Lung (tissue), 12 donors: Measurements from ENCODE around the gene TPSD1. TPM values are rescaled to one million over a fixed set of nuclear protein-coding genes. Genes with fewer than 3 reads are reported as not detected.

Experiments
- ATAC-seq: fragments of 200-7000 bp; cut with Tn5 transposase; one replicate; pipeline ENCODE4 v1.9.1; 2020; ENCODE audit warnings: moderate number of reproducible peaks; ENCODE audit not compliant: insufficient read depth, low FRiP score
- DNase-seq, 3 donors: peaks; one replicate each; pipeline ENCODE4 v3.0.0-alpha.2; 2013 to 2017
- H3K27ac ChIP-seq, 2 donors: one replicate each; pipeline ENCODE4 v1.5.1; 2013; ENCODE audit warnings: mild to moderate bottlenecking in 2 of 2, moderate library complexity in 2 of 2, control low read depth in 1 of 2, inconsistent platforms in 1 of 2, low read depth in 1 of 2, low read length in 1 of 2
- H3K27me3 ChIP-seq, 3 donors: one replicate each; pipeline ENCODE4 v1.5.1; 2013; ENCODE audit warnings: low read length in 2 of 3; ENCODE audit not compliant: control insufficient read depth in 3 of 3, insufficient read depth in 3 of 3
- H3K36me3 ChIP-seq, 4 donors: one replicate each; pipeline ENCODE4 v1.5.1; 2013; ENCODE audit warnings: low read length in 4 of 4, mild to moderate bottlenecking in 1 of 4, moderate library complexity in 1 of 4; ENCODE audit not compliant: control insufficient read depth in 4 of 4, insufficient read depth in 4 of 4
- H3K4me1 ChIP-seq, 5 donors: one replicate each; pipeline ENCODE4 v1.5.1; 2013; ENCODE audit warnings: low read length in 5 of 5, mild to moderate bottlenecking in 2 of 5, moderate library complexity in 1 of 5; ENCODE audit not compliant: control insufficient read depth in 5 of 5, insufficient read depth in 5 of 5
- H3K4me3 ChIP-seq: one replicate; pipeline ENCODE4 v1.5.1; 2013; ENCODE audit warnings: mild to moderate bottlenecking, control low read depth, moderate library complexity
- H3K9ac ChIP-seq, 2 donors: one replicate each; pipeline ENCODE4 v1.5.1; 2013; ENCODE audit warnings: low read length in 2 of 2, control low read depth in 1 of 2; ENCODE audit not compliant: insufficient read depth in 1 of 2
- H3K9me3 ChIP-seq, 4 donors: one replicate each; pipeline ENCODE4 v1.5.1; 2013; ENCODE audit warnings: low read length in 3 of 4, mild to moderate bottlenecking in 1 of 4, moderate library complexity in 1 of 4; ENCODE audit not compliant: control insufficient read depth in 4 of 4, insufficient read depth in 3 of 4
- WGBS, 2 donors: extraction: QIAGEN DNeasy Blood & Tissue Kit; methylation state at CpG; one replicate each; pipeline ENCODE4 v1.1.7; 2013; 5-methylcytosine and 5-hydroxymethylcytosine counted together
- polyA plus RNA-seq, 2 donors: library from polyadenylated mRNA; stranded (reverse); fragments of 200-250 nt; gene quantifications; one replicate each; pipeline ENCODE4 v1.2.1, GENCODE V29; 2013
- total RNA-seq, 2 donors: library from RNA; depleted of rRNA in 1 of 2; stranded (reverse); fragments of >200 nt in 1 of 2; gene quantifications; one replicate each; pipeline ENCODE4 v1.2.1, GENCODE V29; 2014 to 2021
- TF ChIP-seq, protein P1 (sequence below): IDR thresholded peaks from 2 replicates; pipeline ENCODE4 v1.5.1; 2012; ENCODE audit warnings: mild to moderate bottlenecking; ENCODE audit errors: control extremely low read depth, extremely low read depth
- donor health status: control.
- donor health status: control.
- donor health status: Bipolar disorder and iron deficiency.
- donor health status: healthy.
- donor health status: DM: yes; HTN: yes; CAD: no.

The TPSD1 gene
- total and polyA plus RNA-seq, 4 donors: 0.54 to 7.0 (median 2.9) TPM; not detected in 1

DNA sequence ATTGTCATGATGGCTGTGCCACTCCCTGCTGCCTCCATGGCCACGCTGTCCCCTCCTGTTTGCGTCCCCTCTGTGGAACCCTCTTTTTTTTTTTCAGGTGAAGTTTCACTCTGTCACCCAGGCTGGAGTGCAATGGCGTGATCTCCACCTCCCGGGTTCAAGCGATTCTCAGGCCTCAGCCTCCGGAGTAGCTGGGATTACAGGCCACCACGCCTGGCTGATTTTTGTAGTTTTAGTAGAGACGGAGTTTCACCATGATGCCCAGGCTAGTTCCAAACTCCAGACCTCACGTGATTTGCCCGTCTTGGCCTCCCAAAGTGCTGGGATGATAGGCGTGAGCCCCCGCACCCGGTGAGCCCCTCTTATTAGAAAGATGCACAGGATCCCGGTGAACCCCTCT, 42.5 kb downstream of the TPSD1 start:
- H3K9ac ChIP-seq: no peak overlapping the region
- no peak overlapping the region for H3K4me3 ChIP-seq
- H3K4me1 ChIP-seq: peaks cover 0 to 5% (median 0%) of the 10 kb centered on the region in 5 donors
- TF ChIP-seq, protein P1, sequence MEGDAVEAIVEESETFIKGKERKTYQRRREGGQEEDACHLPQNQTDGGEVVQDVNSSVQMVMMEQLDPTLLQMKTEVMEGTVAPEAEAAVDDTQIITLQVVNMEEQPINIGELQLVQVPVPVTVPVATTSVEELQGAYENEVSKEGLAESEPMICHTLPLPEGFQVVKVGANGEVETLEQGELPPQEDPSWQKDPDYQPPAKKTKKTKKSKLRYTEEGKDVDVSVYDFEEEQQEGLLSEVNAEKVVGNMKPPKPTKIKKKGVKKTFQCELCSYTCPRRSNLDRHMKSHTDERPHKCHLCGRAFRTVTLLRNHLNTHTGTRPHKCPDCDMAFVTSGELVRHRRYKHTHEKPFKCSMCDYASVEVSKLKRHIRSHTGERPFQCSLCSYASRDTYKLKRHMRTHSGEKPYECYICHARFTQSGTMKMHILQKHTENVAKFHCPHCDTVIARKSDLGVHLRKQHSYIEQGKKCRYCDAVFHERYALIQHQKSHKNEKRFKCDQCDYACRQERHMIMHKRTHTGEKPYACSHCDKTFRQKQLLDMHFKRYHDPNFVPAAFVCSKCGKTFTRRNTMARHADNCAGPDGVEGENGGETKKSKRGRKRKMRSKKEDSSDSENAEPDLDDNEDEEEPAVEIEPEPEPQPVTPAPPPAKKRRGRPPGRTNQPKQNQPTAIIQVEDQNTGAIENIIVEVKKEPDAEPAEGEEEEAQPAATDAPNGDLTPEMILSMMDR: no peak
- peaks cover 0 to 19% (median 12%) of the 10 kb centered on the region in 3 donors for H3K27me3 ChIP-seq
- H3K9me3 ChIP-seq: no peaks in the 10 kb centered on the region
- H3K27ac ChIP-seq: no peak overlapping the region
- WGBS, 2 donors: 93 to 97% methylated on average over 14 of the region's 14 CpGs
- no peaks in the 10 kb centered on the region for H3K36me3 ChIP-seq
- ATAC-seq (no peak), DNase-seq (no peak)

DNA sequence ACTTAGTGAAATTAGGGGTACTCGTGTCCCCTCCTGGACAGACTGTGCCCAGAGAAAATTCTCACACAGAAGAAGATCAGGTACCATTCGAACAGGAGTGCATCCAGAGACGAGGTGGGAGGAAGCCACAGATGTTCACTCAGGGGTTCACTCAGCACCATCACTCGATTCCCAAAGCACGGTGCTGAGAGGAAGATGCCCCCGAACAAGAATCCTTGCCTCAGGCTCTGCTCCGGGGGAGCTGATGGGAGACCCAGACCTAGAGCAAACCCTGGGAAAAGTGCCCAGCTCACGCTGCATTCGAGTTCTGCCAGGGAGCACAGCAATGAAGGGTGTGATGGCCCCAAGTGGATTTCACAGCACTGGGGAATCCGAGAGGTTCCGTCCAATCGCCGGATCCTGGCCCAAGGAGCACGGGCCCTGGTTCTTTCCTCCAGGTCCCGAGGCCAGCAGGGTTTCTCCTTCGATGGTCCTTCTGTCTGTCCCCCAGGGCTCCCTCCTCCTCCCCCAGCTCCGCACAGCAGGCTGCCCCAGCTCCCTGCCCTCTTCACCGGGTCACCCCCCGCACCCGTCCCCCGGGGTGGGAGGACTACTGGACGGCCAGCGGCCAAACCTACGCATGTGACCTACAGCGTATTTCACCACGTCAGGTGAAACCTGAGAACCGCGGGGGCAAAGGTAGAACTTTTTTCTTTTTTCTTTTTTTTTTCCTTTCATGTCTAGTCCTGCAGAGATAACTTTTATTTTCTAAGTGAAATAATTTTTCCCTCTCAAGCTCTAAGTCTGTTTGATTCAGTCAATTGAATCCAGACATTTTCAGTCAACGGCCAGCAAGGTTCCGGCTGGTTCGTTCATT, 43.4 kb downstream of the TPSD1 start:
- no peak for ATAC-seq
- H3K27me3 ChIP-seq: peaks cover 0 to 18% (median 12%) of the 10 kb centered on the region in 3 donors

GRCh38 chr16:1299868-1300203, 44.0 kb downstream of the TPSD1 start:
- Histone ChIP-seq H3K4me3 (no peak overlapping the region), H3K4me1 (peaks cover 0 to 7% (median 0%) of the 10 kb centered on the region in 5 donors), H3K9me3 (no peaks in the 10 kb centered on the region), H3K36me3 (no peaks in the 10 kb centered on the region), H3K9ac (no peak overlapping the region), H3K27me3 (peaks cover 0 to 16% (median 12%) of the 10 kb centered on the region in 3 donors), H3K27ac (no peak overlapping the region)
- TF ChIP-seq, protein P1: no peak
- WGBS, 2 donors: 75 to 85% methylated on average over 12 of the region's 12 CpGs
- no peak for ATAC-seq
- no peak for DNase-seq

More for the DNA sequence above, 43.4 kb downstream of the TPSD1 start:
- no peaks in the 10 kb centered on the region for H3K9me3 ChIP-seq
- no peak overlapping the region for H3K27ac ChIP-seq
- H3K36me3 ChIP-seq: no peaks in the 10 kb centered on the region
- TF ChIP-seq, protein P1: no peak
- H3K4me3 ChIP-seq: no peak overlapping the region
- no peak for DNase-seq
- H3K4me1 ChIP-seq: peaks cover 0 to 7% (median 0%) of the 10 kb centered on the region in 5 donors
- WGBS, 2 donors: 64 to 80% methylated on average over 29 to 31 of the region's 31 CpGs
- H3K9ac ChIP-seq: no peak overlapping the region
